CD14-positive monocyte (primary cell): ENCODE data around the gene CAMK1D. TPM values are rescaled to one million over a fixed set of nuclear protein-coding genes. Genes with fewer than 3 reads are reported as not detected.

Source experiments
- DNase-seq, 3 donors: peaks; one replicate each; pipeline ENCODE4 v3.0.0-alpha.2; 2011 to 2022
- H2AFZ ChIP-seq: 2 replicates; pipeline ENCODE4 v1.6.0; 2012; ENCODE audit warnings: mild to moderate bottlenecking, low read depth, low read length, inconsistent platforms; ENCODE audit not compliant: insufficient read depth, poor library complexity, severe bottlenecking
- H3K27ac ChIP-seq, 2 donors: 1 replicate in 1 of 2; 2 replicates in 1 of 2; pipeline ENCODE4 v1.5.1; 2012 to 2013; ENCODE audit warnings: low read length in 2 of 2, control low read depth in 1 of 2, inconsistent platforms in 1 of 2, low read depth in 1 of 2, mild to moderate bottlenecking in 1 of 2
- H3K27me3 ChIP-seq, 2 donors: one replicate each; pipeline versions ENCODE4 v1.6.0 to v1.6.1; 2011 to 2013; ENCODE audit warnings: low read length in 2 of 2; ENCODE audit not compliant: control insufficient read depth in 2 of 2, insufficient read depth in 2 of 2
- H3K36me3 ChIP-seq, 2 donors: replicated peaks in 1 of 2; 1 replicate in 1 of 2; 2 replicates in 1 of 2; pipeline versions ENCODE4 v1.5.1 to v1.6.1; 2012 to 2013; ENCODE audit warnings: low read length in 2 of 2, control low read depth in 1 of 2, inconsistent platforms in 1 of 2, mild to moderate bottlenecking in 1 of 2; ENCODE audit not compliant: insufficient read depth in 2 of 2, control insufficient read depth in 1 of 2
- H3K4me1 ChIP-seq, 2 donors: 1 replicate in 1 of 2; 2 replicates in 1 of 2; pipeline versions ENCODE4 v1.5.1 to v1.6.1; 2012 to 2013; ENCODE audit warnings: low read length in 2 of 2, control low read depth in 1 of 2, inconsistent platforms in 1 of 2, mild to moderate bottlenecking in 1 of 2, moderate library complexity in 1 of 2; ENCODE audit not compliant: insufficient read depth in 2 of 2, control insufficient read depth in 1 of 2
- H3K4me2 ChIP-seq: replicated peaks from 2 replicates; pipeline ENCODE3; 2012; ENCODE audit warnings: low read length, moderate library complexity, mild to moderate bottlenecking; ENCODE audit not compliant: poor library complexity, severe bottlenecking; ENCODE audit errors: extremely low read depth
- H3K4me3 ChIP-seq, 3 experiments: fragments of 200-600 bp in 1 of 3; sonication (generic) in 1 of 3; replicated peaks in 1 of 3; 1 replicate in 2 of 3; 2 replicates in 1 of 3; pipeline ENCODE4 v1.5.1; 2011 to 2013; ENCODE audit warnings: low read length in 3 of 3, mild to moderate bottlenecking in 3 of 3, control low read depth in 2 of 3, low read depth in 2 of 3, inconsistent platforms in 1 of 3, moderate library complexity in 1 of 3
- H3K79me2 ChIP-seq: 2 replicates; pipeline ENCODE4 v1.6.0; 2012; ENCODE audit warnings: mild to moderate bottlenecking, control low read depth, inconsistent platforms, low read length, moderate library complexity; ENCODE audit not compliant: insufficient read depth
- H3K9ac ChIP-seq: 2 replicates; pipeline ENCODE4 v1.6.0; 2017; ENCODE audit warnings: low read length, mild to moderate bottlenecking; ENCODE audit not compliant: insufficient read depth, poor library complexity, severe bottlenecking
- H3K9me3 ChIP-seq, 2 donors: replicated peaks in 1 of 2; 1 replicate in 1 of 2; 2 replicates in 1 of 2; pipeline versions ENCODE4 v1.5.1 to v1.6.1; 2012 to 2013; ENCODE audit warnings: low read length in 2 of 2, control low read depth in 1 of 2; ENCODE audit not compliant: control insufficient read depth in 1 of 2, insufficient read depth in 1 of 2
- H4K20me1 ChIP-seq: 2 replicates; pipeline ENCODE4 v1.6.0; 2012; ENCODE audit warnings: mild to moderate bottlenecking, low read length, control low read depth, moderate library complexity; ENCODE audit not compliant: insufficient read depth
- H3K27ac Mint-ChIP-seq, 7 donors: one replicate each; pipeline ENCODE4 v1.8.0; 2020; ENCODE audit warnings: mild to moderate bottlenecking in 7 of 7, mixed read lengths in 7 of 7, moderate library complexity in 6 of 7, inconsistent platforms in 2 of 7
- H3K27me3 Mint-ChIP-seq, 3 donors: one replicate each; pipeline ENCODE4 v1.8.0; 2021 to 2022; ENCODE audit warnings: low read depth in 3 of 3, mild to moderate bottlenecking in 3 of 3, mixed read lengths in 3 of 3, moderate library complexity in 3 of 3, inconsistent platforms in 1 of 3
- H3K36me3 Mint-ChIP-seq, 2 donors: one replicate each; pipeline ENCODE4 v1.8.0; 2020; ENCODE audit warnings: mixed read lengths in 2 of 2, inconsistent platforms in 1 of 2, mild to moderate bottlenecking in 1 of 2
- H3K4me1 Mint-ChIP-seq: one replicate; pipeline ENCODE4 v1.8.0; 2020; ENCODE audit warnings: mild to moderate bottlenecking, mixed read lengths
- H3K4me3 Mint-ChIP-seq, 2 donors: one replicate each; pipeline ENCODE4 v1.8.0; 2020; ENCODE audit warnings: mild to moderate bottlenecking in 2 of 2, mixed read lengths in 2 of 2, moderate library complexity in 1 of 2
- H3K9me3 Mint-ChIP-seq, 7 donors: one replicate each; pipeline ENCODE4 v1.8.0; 2020 to 2022; ENCODE audit warnings: mixed read lengths in 7 of 7, mild to moderate bottlenecking in 6 of 7, moderate library complexity in 6 of 7, inconsistent platforms in 2 of 7
- CTCF ChIP-seq: fragments of 200-600 bp; IDR thresholded peaks from one replicate; pipeline ENCODE4 v1.8.0; 2022; ENCODE audit warnings: antibody characterized with exemption, mild to moderate bottlenecking
- WGBS: methylation state at CpG from one replicate; pipeline ENCODE4 v1.1.5; 2013; ENCODE audit warnings: missing lambda C conversion rate; ENCODE audit not compliant: insufficient coverage; 5-methylcytosine and 5-hydroxymethylcytosine counted together
- intact Hi-C, 2 donors: fragments of 100-400 bp; cut with micrococcal nuclease; formaldehyde crosslinking; loops; one replicate each; pipeline versions ENCODE4 v1.15.0 to v1.15.1; 2023
- polyA plus RNA-seq, 3 donors: library from polyadenylated mRNA; depleted of rRNA in 1 of 3; unstranded in 2 of 3; stranded (reverse) in 1 of 3; fragments of 300-500 nt in 2 of 3; fragments of >200 nt in 1 of 3; fragmentation: Illumina TruSeq in 2 of 3; gene quantifications; 1 replicate in 2 of 3; 2 replicates in 1 of 3; pipeline ENCODE4 v1.2.3, GENCODE V29; 2012 to 2021

CAMK1D gene
- polyA plus RNA-seq, 3 donors: 6.7 to 11.8 (median 7.1) TPM

DNA sequence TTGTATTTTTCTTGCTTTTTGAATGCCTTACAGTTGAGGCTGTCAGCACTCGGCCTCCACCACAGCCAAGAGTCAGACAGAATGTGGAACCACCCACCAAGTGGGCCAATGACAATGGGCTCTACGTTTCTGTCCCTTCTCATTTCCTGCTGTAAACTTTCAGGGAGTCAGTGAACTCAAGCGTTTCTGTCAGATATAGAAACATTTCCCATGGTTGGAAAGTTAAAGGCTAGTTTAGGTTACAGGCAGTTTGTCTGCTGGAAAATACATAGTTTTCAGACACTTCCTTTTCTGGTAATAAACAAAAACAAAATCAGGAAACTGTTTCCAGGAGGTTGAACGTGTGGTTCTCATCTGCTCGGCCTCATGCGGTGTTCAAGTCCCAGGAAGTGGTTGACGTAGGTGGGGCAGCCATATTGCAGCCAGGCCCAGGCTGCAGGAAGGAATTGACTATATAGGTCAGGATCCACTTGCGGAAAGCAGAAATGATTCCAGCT lies 245.1 kb downstream of the CAMK1D start:
- WGBS: 30% methylated on average over 6 of the region's 8 CpGs
- no peak for DNase-seq
- H3K27me3 ChIP-seq: no peaks in the 10 kb centered on the region
- no peak overlapping the region for H2AFZ ChIP-seq
- no peak overlapping the region for H3K27ac ChIP-seq
- Mint-ChIP-seq H3K27ac (no peak overlapping the region), H3K27me3 (peaks cover 1 to 7% (median 2%) of the 10 kb centered on the region in 3 donors), H3K36me3 (no peaks in the 10 kb centered on the region), H3K4me1 (peaks cover 10% of the 10 kb centered on the region), H3K4me3 (peak overlapping the region in 1 of 2 donors; percentile 21), H3K9me3 (peaks cover 0 to 6% (median 3%) of the 10 kb centered on the region in 7 donors)
- H3K4me3 ChIP-seq: no peak overlapping the region
- H3K4me2 ChIP-seq: no peak overlapping the region
- H4K20me1 ChIP-seq: peaks cover 12% of the 10 kb centered on the region
- intact Hi-C loops: no loop called here
- H3K9me3 ChIP-seq: peaks cover 0 to 3% of the 10 kb centered on the region in 2 donors
- no peak for TF ChIP-seq CTCF
- H3K79me2 ChIP-seq: no peaks in the 10 kb centered on the region
- no peaks in the 10 kb centered on the region for H3K36me3 ChIP-seq
- no peaks in the 10 kb centered on the region for H3K4me1 ChIP-seq
- no peak overlapping the region for H3K9ac ChIP-seq

- Histone ChIP-seq H3K27ac (no peak overlapping the region), H3K36me3 (no peaks in the 10 kb centered on the region), H3K4me3 (no peak overlapping the region), H3K79me2 (no peaks in the 10 kb centered on the region), H2AFZ (no peak overlapping the region), H3K9ac (no peak overlapping the region), H3K27me3 (no peaks in the 10 kb centered on the region), H4K20me1 (peaks cover 16% of the 10 kb centered on the region), H3K4me2 (no peak overlapping the region), H3K9me3 (peaks cover 0 to 3% of the 10 kb centered on the region in 2 donors), H3K4me1 (no peaks in the 10 kb centered on the region)
- Mint-ChIP-seq H3K4me3 (no peak overlapping the region), H3K9me3 (peaks cover 0 to 6% (median 3%) of the 10 kb centered on the region in 7 donors), H3K27me3 (peaks cover 0 to 8% (median 2%) of the 10 kb centered on the region in 3 donors), H3K36me3 (no peaks in the 10 kb centered on the region), H3K27ac (peak overlapping the region in 1 of 7 donors; percentile 77), H3K4me1 (peaks cover 10% of the 10 kb centered on the region)
- no peak for TF ChIP-seq CTCF
- no CpG with 5 or more reads among the region's 2 CpGs for WGBS
- intact Hi-C loops: no loop called here
- no peak for DNase-seq
Measured at GRCh38 chr10:12595936-12596576, 246.7 kb downstream of the CAMK1D start.
